GM18517 (cell line): ENCODE measurements around the gene RCN2.

Experiments
- ATAC-seq: cut with Tn5 transposase; IDR thresholded peaks from one replicate; pipeline ENCODE4 v1.9.1; 2021; ENCODE audit warnings: mild to moderate bottlenecking, moderate library complexity; ENCODE audit not compliant: unreplicated experiment

Gene RCN2

DNA sequence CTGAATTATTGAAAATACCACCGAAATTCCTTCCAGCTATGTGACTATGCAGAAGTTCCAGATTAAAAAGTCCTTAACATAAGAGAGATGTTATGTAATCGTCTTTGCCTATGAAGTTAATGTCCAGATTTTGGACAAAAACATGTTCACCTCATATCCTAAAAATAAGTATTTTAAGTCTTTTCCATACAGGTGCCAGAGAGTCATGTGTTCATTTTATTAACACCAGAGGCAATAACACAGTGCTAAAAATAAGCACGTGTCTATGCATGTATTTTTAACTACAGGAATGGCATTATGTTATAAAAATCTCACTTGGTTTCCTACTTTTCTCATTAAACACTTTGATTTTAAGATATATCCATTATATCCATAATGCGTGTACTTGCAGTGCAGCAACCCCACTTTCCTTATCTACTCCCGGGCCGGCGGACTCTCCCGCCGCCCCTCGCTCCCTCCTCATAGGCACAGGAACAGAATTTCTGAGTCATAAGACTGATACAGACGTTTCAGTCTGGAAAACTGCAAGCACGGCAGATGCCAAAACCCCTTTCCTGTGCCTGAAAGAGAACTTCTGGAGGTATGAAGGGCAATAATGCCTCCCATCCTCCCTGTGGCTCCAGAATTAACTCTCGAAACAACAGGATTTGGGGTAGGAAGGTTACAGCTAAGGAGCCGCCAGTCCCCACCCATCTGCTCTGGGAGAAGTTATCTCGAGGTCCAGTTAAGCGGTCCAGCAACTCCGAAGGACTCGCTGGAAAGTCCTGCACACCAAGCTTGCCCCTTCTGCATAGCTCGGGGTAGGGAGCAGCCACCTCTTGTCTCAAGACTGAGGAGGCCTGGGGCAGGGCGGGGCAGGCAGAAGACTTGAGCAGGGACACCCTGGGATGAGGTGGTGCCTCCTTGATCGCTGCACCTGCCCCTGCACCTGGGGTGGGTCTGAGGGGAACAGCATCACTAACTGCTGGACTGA is 41.1 kb downstream of the RCN2 start:
- no peak for ATAC-seq

DNA sequence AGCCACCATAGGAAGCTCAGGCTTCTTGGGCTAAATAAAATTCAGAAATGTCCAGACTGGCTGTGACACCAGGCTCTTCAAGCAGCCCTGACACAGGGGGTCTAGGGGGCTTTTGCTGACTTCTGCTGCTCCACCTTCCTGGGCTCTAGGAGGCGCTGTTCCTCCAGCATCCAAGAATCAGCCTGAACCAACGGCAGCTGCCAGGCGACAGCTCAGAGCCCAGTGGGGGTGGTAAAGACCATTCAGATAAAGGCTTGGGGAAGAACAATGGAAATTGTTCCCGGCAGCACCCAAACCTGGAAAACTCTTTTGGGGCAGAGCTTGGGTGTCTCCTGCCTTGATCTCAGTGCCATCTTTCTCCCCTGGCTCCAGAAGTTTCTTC is 41.8 kb downstream of the RCN2 start:
- ATAC-seq: no peak

DNA sequence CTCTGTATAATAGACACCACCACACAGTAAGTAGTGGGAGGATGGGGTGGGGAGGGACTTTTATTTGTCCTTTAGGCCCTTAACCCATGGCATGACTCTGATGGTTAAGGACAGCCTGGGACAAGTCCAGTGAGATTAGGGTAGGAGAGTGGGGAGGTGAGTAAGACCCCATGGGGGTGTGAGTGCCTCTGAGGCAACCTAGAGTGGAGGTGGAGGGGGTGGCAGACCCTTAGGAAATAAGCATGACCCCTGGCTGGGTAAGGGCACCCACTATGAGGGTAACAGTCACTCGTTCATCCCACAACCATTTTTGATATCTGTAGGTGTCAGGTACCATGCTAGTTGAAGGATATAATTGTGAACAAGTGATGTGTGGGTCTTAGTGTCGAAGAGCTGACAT is 42.4 kb downstream of the RCN2 start:
- ATAC-seq: no peak

GRCh38 chr15:76974456-76975036 is 43.0 kb downstream of the RCN2 start:
- ATAC-seq: no peak

DNA sequence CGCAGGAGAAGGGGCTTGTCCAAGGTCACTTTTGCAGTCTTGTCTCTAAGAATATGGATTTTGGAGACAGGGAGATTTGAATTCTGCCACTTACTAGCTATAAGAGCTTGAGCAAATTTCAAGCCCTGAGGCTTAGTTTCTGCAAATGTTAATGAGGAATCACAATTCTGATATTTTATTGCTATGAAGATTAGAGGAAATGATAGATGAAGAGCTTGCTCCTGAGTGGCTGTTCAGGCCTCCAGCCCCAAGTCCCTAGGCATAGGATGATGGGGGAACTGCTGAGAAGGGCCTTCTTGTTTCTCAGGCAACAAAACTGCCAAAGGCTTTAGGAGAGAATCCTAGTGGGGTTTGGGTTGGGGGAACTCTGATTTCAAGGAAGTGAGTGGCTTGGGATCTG is 44.6 kb downstream of the RCN2 start:
- ATAC-seq: no peak

DNA sequence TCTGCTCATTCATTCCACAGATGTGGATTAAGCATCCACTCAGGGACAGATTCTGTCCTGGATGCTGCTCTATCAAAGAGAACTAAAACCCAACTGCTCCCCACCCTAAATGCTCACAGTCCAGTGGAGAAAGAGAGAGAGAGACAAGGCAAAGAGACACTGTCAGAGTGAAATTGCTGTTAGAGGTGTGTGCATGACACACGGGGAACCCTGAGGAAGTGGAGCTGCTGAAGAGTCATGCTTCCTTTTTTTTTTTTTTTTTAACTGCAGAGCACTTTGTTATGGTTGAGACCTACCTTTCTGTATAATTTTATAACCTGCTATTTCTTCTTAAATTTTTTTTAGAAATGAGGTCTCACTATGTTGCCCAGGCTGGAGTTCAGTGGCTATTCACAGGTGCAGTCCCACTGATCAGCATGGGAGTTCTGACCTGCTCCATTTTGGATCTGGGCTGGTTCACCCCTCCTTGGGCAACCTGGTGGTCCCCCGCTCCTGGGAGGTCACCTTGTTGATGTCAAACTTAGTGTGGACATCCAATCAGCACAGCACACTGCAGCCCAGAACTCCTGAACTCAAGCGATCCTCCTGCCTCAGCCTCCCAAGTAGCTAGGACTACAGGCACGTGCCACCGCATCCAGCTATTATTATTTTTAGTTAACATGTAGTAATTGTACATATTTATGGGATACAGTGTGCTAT is 45.2 kb downstream of the RCN2 start:
- no peak for ATAC-seq

DNA sequence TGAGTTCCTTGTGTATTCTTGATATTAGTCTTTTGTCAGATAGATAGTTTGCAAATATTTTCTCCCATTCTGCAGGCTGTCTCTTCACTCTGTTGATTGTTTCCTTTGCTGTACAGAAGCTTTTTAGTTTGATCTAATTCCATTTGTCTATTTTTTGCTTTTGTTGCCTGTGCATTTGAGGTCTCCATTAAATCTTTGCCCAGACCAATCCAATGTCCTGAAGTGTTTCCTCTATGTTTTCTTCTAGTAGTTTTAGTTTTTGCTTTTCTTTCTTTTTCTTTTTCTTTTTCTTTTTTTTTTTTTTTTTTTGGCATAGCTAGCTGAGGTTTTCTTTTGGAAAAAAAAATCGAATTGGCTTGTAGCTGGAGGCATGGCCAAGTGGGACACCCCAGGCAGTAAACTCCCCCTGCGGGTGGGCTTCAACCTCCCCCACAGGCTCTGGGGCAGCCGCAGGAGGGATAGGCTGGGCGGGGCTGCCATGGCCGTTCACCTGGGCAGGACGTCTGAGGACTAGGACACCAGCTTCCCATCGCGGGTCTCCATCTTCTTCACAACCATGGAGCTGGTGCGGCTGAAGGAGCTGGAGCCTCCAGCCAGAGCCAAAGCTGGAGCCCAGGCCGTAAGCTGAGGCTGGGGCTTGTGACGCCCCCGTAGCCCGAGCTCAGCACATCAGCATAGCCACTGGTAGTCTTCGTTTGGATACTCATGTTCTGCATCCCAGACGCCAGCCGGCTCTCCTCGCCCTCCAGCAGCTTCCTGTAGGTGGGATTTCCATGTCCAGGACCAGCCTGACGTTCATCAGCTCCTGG is 47.2 kb downstream of the RCN2 start:
- no peak for ATAC-seq

DNA sequence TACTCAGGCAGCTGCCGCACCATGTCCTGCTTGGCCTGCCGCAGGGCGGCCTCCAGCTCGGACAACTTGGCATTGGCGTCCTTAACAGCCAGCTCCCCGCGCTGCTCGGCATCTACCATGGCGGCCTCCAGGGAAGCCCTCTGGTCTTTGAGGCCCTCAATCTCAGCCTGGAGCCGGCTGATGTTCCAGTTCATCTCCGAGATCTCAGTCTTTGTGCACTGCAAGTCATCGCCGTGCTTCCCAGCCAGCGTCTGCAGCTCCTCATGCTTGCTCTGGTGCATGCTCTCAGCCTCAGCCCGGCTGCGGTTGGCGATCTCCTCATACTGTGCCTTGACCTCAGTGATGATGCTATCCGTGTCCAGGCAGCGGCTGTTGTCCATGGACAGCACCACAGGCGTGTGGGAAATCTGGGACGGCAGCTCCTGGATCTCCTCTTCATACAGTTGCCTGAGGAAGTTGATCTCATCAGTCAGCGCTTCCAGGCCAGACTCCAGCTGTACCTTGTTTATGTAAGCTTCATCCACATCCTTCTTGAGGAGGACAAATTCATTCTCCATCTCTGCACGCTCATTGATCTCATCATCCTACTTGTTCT is 47.9 kb downstream of the RCN2 start:
- no peak for ATAC-seq

- ATAC-seq: no peak
Measured at GRCh38 chr15:76979996-76980520, 48.5 kb downstream of the RCN2 start.

GRCh38 chr15:76982356-76982755 is 50.8 kb downstream of the RCN2 start:
- ATAC-seq: no peak

DNA sequence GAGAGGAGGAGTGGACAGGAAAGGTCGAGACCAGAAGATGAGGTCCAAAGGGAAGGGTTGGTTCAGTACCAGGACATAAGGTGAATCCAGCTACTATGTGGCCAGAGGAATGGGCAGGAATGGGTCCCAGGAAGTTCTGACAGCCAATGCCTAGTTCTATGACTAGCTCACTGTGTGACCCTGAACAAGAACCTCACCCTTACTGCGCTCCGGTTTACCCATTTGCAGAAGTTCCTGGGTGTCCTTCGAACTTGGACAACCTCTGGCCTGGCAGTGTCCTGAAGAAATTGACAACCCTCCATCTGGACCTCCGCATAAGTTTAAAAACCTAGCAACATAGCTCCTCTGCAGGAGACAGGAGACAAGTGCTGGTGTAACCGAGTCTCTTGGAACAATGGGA is 51.2 kb downstream of the RCN2 start:
- no peak for ATAC-seq

GRCh38 chr15:76983590-76984375 is 52.2 kb downstream of the RCN2 start:
- ATAC-seq: no peak

- ATAC-seq: no peak
Measured at GRCh38 chr15:76986743-76987142, 55.2 kb downstream of the RCN2 start.

GRCh38 chr15:76987276-76987675 is 55.7 kb downstream of the RCN2 start:
- ATAC-seq: no peak

GRCh38 chr15:76987896-76988860 is 56.6 kb downstream of the RCN2 start:
- peak; percentile 85 for ATAC-seq

- ATAC-seq: no peak
Measured at GRCh38 chr15:76988867-76989780, 57.6 kb downstream of the RCN2 start.

GRCh38 chr15:76991048-76991447 is 59.5 kb downstream of the RCN2 start:
- no peak for ATAC-seq
